MM.1S (cell line): ENCODE results near the gene IL10.

ENCODE experiments used
- EZH2 ChIP-seq: fragments of 300-600 bp; sonication (generic); optimal IDR thresholded peaks from 2 replicates; pipeline ENCODE3; 2017; ENCODE audit warnings: low read depth, mild to moderate bottlenecking, antibody characterized with exemption, low read length, mixed read lengths
- EZH2phosphoT487 ChIP-seq: fragments of 300-600 bp; sonication (generic); IDR thresholded peaks from 2 replicates; pipeline ENCODE4 v1.6.1; 2018; ENCODE audit warnings: antibody characterized with exemption, low read length
- TF ChIP-seq, protein P1 (sequence below): fragments of 300-600 bp; sonication (generic); IDR thresholded peaks from 2 replicates; pipeline ENCODE4 v1.5.1; 2016; ENCODE audit warnings: antibody characterized with exemption, low read length, mixed read lengths

DNA sequence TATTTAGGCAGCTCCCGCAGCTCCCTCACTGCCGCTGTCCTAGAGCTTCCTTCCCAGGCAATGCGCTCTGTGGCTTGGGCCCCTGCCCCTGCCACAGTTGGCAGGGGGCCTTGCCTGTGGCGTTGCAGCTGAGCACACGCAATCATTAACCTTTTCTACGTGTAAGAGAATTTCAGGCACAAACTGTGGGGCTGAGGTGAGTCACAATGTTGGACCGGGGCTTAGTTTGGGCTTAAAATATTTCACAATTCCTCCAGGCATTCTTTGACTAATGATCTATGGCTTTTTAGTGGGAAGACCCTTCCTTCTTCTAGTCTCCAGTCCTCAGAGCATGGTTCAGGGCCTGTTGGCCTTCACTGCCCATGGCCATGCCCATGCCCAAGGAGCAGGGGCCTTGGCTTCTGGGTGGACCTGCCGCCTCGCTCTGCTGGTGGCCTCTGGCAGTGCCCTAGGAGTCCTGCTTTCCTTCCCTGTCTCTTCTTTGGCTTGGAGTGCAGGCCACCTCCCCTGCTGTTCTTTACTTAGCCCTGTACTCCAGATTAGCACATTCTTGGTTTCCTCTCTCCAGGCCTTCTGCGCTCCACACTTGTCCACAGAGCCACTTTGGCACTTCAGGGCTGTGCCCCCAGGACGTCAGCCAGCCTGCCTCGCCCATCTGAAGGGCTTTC lies 48.4 kb downstream of the IL10 start:
- TF ChIP-seq, protein P1, sequence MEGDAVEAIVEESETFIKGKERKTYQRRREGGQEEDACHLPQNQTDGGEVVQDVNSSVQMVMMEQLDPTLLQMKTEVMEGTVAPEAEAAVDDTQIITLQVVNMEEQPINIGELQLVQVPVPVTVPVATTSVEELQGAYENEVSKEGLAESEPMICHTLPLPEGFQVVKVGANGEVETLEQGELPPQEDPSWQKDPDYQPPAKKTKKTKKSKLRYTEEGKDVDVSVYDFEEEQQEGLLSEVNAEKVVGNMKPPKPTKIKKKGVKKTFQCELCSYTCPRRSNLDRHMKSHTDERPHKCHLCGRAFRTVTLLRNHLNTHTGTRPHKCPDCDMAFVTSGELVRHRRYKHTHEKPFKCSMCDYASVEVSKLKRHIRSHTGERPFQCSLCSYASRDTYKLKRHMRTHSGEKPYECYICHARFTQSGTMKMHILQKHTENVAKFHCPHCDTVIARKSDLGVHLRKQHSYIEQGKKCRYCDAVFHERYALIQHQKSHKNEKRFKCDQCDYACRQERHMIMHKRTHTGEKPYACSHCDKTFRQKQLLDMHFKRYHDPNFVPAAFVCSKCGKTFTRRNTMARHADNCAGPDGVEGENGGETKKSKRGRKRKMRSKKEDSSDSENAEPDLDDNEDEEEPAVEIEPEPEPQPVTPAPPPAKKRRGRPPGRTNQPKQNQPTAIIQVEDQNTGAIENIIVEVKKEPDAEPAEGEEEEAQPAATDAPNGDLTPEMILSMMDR, result no peak
- TF ChIP-seq EZH2 (no peak), EZH2phosphoT487 (no peak)
